ENCODE results near the gene CNNM2. TPM values are rescaled to one million over a fixed set of nuclear protein-coding genes. Genes with fewer than 3 reads are reported as not detected.

The CNNM2 gene
- total and polyA plus RNA-seq, 7 donors: 0.49 to 2.6 (median 1.3) TPM

DNA sequence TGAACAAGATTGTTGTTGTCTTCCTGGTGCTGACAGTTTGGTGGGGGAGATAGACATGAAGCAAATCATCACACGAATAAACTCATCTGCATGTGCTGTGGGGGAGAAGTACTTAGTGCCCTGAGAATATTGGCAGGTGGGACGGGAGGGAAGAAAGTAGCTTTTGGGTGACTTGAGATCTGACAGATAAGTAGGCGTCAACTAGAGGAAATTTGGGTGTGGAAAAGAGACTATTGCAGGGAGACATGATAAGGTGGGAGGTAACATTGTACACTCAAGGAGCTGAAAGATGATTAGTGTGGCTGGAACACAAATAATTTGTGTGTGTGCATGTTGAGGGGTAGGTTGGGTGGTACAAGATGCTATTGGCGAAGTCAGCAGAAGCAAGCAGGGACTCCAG is 30.1 kb downstream of the CNNM2 start:
- Histone ChIP-seq H3K4me1 (no peaks in the 10 kb centered on the region), H3K27ac (no peak overlapping the region), H3K36me3 (ENCODE audit: insufficient read depth in 1 of 2, low read depth in 1 of 2) (no peaks in the 10 kb centered on the region), H3K4me3 (no peak overlapping the region), H3K9me3 (no peaks in the 10 kb centered on the region), H3K27me3 (ENCODE audit: insufficient read depth in 3 of 3, low read length in 2 of 3) (no peaks in the 10 kb centered on the region)
- ATAC-seq (no peak), DNase-seq (no peak)
- 89 to 91% (median 89%) methylated on average over 4 of the region's 4 CpGs for WGBS, 3 donors
- TF ChIP-seq, protein P1, sequence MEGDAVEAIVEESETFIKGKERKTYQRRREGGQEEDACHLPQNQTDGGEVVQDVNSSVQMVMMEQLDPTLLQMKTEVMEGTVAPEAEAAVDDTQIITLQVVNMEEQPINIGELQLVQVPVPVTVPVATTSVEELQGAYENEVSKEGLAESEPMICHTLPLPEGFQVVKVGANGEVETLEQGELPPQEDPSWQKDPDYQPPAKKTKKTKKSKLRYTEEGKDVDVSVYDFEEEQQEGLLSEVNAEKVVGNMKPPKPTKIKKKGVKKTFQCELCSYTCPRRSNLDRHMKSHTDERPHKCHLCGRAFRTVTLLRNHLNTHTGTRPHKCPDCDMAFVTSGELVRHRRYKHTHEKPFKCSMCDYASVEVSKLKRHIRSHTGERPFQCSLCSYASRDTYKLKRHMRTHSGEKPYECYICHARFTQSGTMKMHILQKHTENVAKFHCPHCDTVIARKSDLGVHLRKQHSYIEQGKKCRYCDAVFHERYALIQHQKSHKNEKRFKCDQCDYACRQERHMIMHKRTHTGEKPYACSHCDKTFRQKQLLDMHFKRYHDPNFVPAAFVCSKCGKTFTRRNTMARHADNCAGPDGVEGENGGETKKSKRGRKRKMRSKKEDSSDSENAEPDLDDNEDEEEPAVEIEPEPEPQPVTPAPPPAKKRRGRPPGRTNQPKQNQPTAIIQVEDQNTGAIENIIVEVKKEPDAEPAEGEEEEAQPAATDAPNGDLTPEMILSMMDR (IDR thresholded peaks at IDR 0.05): no peak
- intact Hi-C loops (cut with DNase I): no loop called here

DNA sequence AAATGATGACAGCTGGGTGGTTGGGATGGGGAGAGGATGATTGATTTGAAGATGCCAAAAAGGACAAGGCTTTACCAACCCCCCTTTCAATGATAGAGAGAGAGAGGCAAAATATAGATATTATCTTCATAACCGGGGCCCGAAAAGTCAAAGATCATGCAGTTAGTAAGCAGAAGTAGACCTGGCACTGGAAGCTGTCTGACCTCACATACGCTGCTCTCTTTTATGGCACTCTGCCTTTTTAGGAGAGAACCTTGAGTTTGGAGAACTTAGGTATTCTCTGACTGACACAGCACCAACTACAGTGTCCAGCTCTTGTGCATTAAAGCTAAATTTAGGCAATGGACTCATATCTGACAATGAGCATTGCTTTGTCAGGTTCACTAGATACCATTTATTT is 30.7 kb downstream of the CNNM2 start:
- 93 to 97% (median 96%) methylated on average over 3 of the region's 3 CpGs for WGBS, 3 donors
- H3K9me3 ChIP-seq: no peaks in the 10 kb centered on the region
- TF ChIP-seq, protein P1 (IDR thresholded peaks at IDR 0.05): no peak
- intact Hi-C loops (cut with DNase I): no loop called here
- H3K4me1 ChIP-seq: no peaks in the 10 kb centered on the region
- H3K36me3 ChIP-seq (ENCODE audit: insufficient read depth in 1 of 2, low read depth in 1 of 2): no peaks in the 10 kb centered on the region
- no peak overlapping the region for H3K27ac ChIP-seq
- no peak for DNase-seq
- no peak for ATAC-seq
- H3K27me3 ChIP-seq (ENCODE audit: insufficient read depth in 3 of 3, low read length in 2 of 3): no peaks in the 10 kb centered on the region
- no peak overlapping the region for H3K4me3 ChIP-seq

DNA sequence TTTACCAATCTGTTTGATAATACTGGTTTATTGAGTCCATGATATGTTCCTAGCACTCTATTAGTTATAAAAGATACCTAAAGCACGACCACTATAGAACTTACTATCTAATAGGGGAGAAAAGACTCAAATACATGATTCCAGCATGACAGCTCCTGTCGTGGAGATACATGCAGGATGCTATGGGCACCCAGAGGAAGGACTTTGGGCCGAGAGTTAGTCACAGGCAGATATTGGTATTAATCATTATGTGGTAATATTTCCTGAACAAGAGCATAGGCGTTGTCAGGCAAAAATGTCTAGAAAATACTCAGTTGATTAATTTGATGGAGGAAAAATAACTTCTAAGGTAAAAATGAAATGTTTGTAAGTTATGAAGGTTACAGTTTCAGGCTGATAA is 31.8 kb downstream of the CNNM2 start:
- H3K4me3 ChIP-seq: no peak overlapping the region
- H3K27me3 ChIP-seq (ENCODE audit: insufficient read depth in 3 of 3, low read length in 2 of 3): no peaks in the 10 kb centered on the region
- 85 to 88% (median 88%) methylated on average over 4 of the region's 4 CpGs for whole genome bisulfite sequencing, 3 donors
- ATAC-seq: no peak
- no peak overlapping the region for H3K27ac ChIP-seq
- H3K4me1 ChIP-seq: no peaks in the 10 kb centered on the region
- H3K36me3 ChIP-seq (ENCODE audit: insufficient read depth in 1 of 2, low read depth in 1 of 2): no peaks in the 10 kb centered on the region
- no peak for DNase-seq
- intact Hi-C loops (cut with DNase I): no loop called here
- no peaks in the 10 kb centered on the region for H3K9me3 ChIP-seq
- TF ChIP-seq, protein P1 (IDR thresholded peaks at IDR 0.05): no peak

DNA sequence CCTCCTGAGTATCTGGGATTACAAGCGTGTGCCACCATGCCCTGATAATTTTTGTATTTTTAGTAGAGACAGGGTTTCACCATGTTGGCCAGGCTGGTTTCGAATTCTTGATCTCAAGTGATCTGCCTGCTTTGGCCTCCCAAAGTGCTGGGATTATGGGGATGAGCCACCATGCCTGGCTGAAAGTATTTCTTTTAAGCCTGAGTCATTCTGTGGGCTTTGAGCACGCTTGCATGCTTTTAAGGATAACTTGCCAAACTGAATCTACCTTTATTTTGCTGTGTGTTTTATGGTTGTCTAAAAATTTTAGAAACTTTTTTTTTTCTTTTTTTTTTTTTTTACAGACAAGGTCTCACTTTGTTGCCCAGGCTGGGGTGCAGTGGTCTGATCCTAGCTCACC is 33.2 kb downstream of the CNNM2 start:
- intact Hi-C loops (cut with DNase I): no loop called here
- ATAC-seq: no peak

DNA sequence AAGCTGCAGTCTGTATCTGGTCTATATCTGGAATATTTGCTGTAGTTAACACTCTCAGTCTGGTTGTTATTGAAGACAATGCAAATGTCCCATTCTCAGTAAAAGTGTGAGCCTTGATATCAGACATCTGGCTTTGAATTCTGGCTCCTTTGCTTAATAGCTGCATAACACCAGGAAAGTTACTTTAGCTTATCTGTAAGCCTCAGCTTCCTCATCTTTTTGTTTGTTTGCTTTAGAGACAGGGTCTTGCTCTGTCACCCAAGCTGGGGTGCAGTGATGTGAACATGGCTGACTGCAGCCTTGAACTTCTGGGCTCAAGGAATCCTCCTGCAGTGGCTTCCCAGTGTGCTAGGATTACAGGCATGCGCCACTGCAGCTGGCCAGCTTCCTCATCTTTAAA is 41.3 kb downstream of the CNNM2 start:
- no peaks in the 10 kb centered on the region for H3K27me3 ChIP-seq (ENCODE audit: insufficient read depth in 3 of 3, low read length in 2 of 3)
- no peaks in the 10 kb centered on the region for H3K4me1 ChIP-seq
- no peaks in the 10 kb centered on the region for H3K9me3 ChIP-seq
- H3K4me3 ChIP-seq: no peak overlapping the region
- TF ChIP-seq, protein P1 (IDR thresholded peaks at IDR 0.05): no peak
- H3K36me3 ChIP-seq (ENCODE audit: insufficient read depth in 1 of 2, low read depth in 1 of 2): no peaks in the 10 kb centered on the region
- H3K27ac ChIP-seq: no peak overlapping the region
- intact Hi-C loops (cut with DNase I): no loop called here
- DNase-seq (no peak), ATAC-seq (no peak)
- WGBS, 3 donors: 98 to 100% (median 100%) methylated on average over 1 of the region's 1 CpG

More for the DNA sequence above, 33.2 kb downstream of the CNNM2 start:
- H3K27ac ChIP-seq: no peak overlapping the region
- DNase-seq: no peak
- no peaks in the 10 kb centered on the region for H3K4me1 ChIP-seq
- no peaks in the 10 kb centered on the region for H3K27me3 ChIP-seq (ENCODE audit: insufficient read depth in 3 of 3, low read length in 2 of 3)
- no peaks in the 10 kb centered on the region for H3K36me3 ChIP-seq (ENCODE audit: insufficient read depth in 1 of 2, low read depth in 1 of 2)
- TF ChIP-seq, protein P1 (IDR thresholded peaks at IDR 0.05): no peak
- H3K4me3 ChIP-seq: no peak overlapping the region
- 94 to 98% (median 97%) methylated on average over 3 of the region's 3 CpGs for WGBS, 3 donors
- H3K9me3 ChIP-seq: no peaks in the 10 kb centered on the region
